Amniotic epithelial cell (primary cell): Measurements from ENCODE around the gene TMEM130.

Experiments used
- DNase-seq: peaks from one replicate; pipeline ENCODE4 v3.0.0-alpha.2; 2010; ENCODE audit warnings: low read depth

TMEM130 gene

GRCh38 chr7:98807068-98808048, 62.5 kb downstream of the TMEM130 start:
- DNase-seq = no peak

GRCh38 chr7:98805956-98806838, 63.6 kb downstream of the TMEM130 start:
- no peak for DNase-seq

- no peak for DNase-seq
These were observed 67.1 kb downstream of the TMEM130 start for GRCh38 chr7:98802781-98803110.

- DNase-seq = peak; percentile 16
These were observed 67.6 kb downstream of the TMEM130 start for GRCh38 chr7:98802088-98802780.

GRCh38 chr7:98800996-98801395, 68.8 kb downstream of the TMEM130 start:
- DNase-seq = no peak

GRCh38 chr7:98797150-98797549, 72.7 kb downstream of the TMEM130 start:
- no peak for DNase-seq
